CD8-positive, alpha-beta memory T cell (primary cell): ENCODE results near the gene ZCCHC4. TPM values are rescaled to one million over a fixed set of nuclear protein-coding genes. Genes with fewer than 3 reads are reported as not detected.
"Not testable (repeated sequence)": the region's sequence is repeated elsewhere in the genome, so short reads cannot be mapped to it uniquely, and the experiment has no call there.

Source experiments
- CTCF ChIA-PET: fragments of 350-600 bp; sonication (Branson Sonifier 250); formaldehyde crosslinking; loops from one replicate; lab custom pipeline; 2021; ENCODE audit warnings: antibody characterized with exemption; lab: Charles Lee
- POLR2A ChIA-PET: fragments of 350-600 bp; sonication (Branson Sonifier 250); formaldehyde crosslinking; loops from one replicate; lab custom pipeline; 2021; ENCODE audit warnings: antibody characterized with exemption; lab: Charles Lee
- DNase-seq, 5 donors: peaks; one replicate each; pipeline versions ENCODE4 v3.0.0 to v3.0.0-alpha.2; 2020 to 2022; ENCODE audit warnings: mixed read lengths in 1 of 5
- H3K27ac ChIP-seq: one replicate; pipeline ENCODE4 v1.7.0; 2013; ENCODE audit warnings: low read depth, mild to moderate bottlenecking, low read length, moderate library complexity
- H3K27me3 ChIP-seq: 2 replicates; pipeline ENCODE4 v1.7.0; 2013; ENCODE audit warnings: low read length, mild to moderate bottlenecking; ENCODE audit not compliant: insufficient read depth, poor library complexity, severe bottlenecking
- H3K36me3 ChIP-seq: 2 replicates; pipeline ENCODE4 v1.7.0; 2013; ENCODE audit warnings: mild to moderate bottlenecking, low read length, moderate library complexity; ENCODE audit not compliant: insufficient read depth
- H3K4me1 ChIP-seq: 2 replicates; pipeline ENCODE4 v1.7.0; 2013; ENCODE audit warnings: mild to moderate bottlenecking, low read length, moderate library complexity; ENCODE audit not compliant: insufficient read depth
- H3K4me3 ChIP-seq: 2 replicates; pipeline ENCODE4 v1.7.0; 2013; ENCODE audit warnings: mild to moderate bottlenecking, low read length
- H3K9me3 ChIP-seq: 2 replicates; pipeline ENCODE4 v1.7.0; 2013; ENCODE audit warnings: mild to moderate bottlenecking, low read length
- H3K27ac Mint-ChIP-seq, 8 donors: one replicate each; pipeline ENCODE4 v1.8.0; 2020 to 2021; ENCODE audit warnings: mixed read lengths in 8 of 8, mild to moderate bottlenecking in 6 of 8, inconsistent platforms in 3 of 8, moderate library complexity in 3 of 8
- H3K27me3 Mint-ChIP-seq, 2 donors: one replicate each; pipeline ENCODE4 v1.8.0; 2020 to 2021; ENCODE audit warnings: mixed read lengths in 2 of 2, mild to moderate bottlenecking in 1 of 2, moderate library complexity in 1 of 2
- H3K36me3 Mint-ChIP-seq, 3 donors: one replicate each; pipeline ENCODE4 v1.8.0; 2020 to 2021; ENCODE audit warnings: mixed read lengths in 3 of 3, inconsistent platforms in 1 of 3, mild to moderate bottlenecking in 1 of 3
- H3K4me1 Mint-ChIP-seq, 3 donors: one replicate each; pipeline ENCODE4 v1.8.0; 2020 to 2021; ENCODE audit warnings: mixed read lengths in 3 of 3, inconsistent platforms in 1 of 3, mild to moderate bottlenecking in 1 of 3
- H3K4me3 Mint-ChIP-seq, 7 donors: one replicate each; pipeline ENCODE4 v1.8.0; 2020 to 2021; ENCODE audit warnings: mixed read lengths in 7 of 7, mild to moderate bottlenecking in 6 of 7, moderate library complexity in 4 of 7, inconsistent platforms in 2 of 7
- H3K9me3 Mint-ChIP-seq, 5 donors: one replicate each; pipeline ENCODE4 v1.8.0; 2020 to 2022; ENCODE audit warnings: mixed read lengths in 5 of 5, mild to moderate bottlenecking in 3 of 5, moderate library complexity in 2 of 5, inconsistent platforms in 1 of 5
- polyA plus RNA-seq: library from polyadenylated mRNA; unstranded; fragments of 300-500 nt; fragmentation: Illumina TruSeq; gene quantifications from one replicate; pipeline ENCODE4 v1.2.3, GENCODE V29; 2021
- total RNA-seq, 2 experiments: library from RNA; stranded (reverse); gene quantifications; one replicate each; pipeline ENCODE4 v1.2.3, GENCODE V29; 2021

Gene ZCCHC4
- total and polyA plus RNA-seq, 3 experiments from 2014 or later: 11.6 to 15.0 (median 14.1) TPM

GRCh38 chr4:25368315-25368714, 55.7 kb downstream of the ZCCHC4 start:
- Histone ChIP-seq H3K27me3 (no peaks in the 10 kb centered on the region), H3K9me3 (no peaks in the 10 kb centered on the region), H3K4me1 (no peaks in the 10 kb centered on the region), H3K27ac (no peak overlapping the region), H3K4me3 (no peak overlapping the region), H3K36me3 (no peaks in the 10 kb centered on the region)
- peaks cover 0 to 30% (median 6%) of the 10 kb centered on the region in 3 donors for H3K36me3 Mint-ChIP-seq
- ChIA-PET CTCF (interaction anchor here (2.0 to 4.2 kb wide), 5 partner anchors 9 to 388 kb away, joined by 5 to 29 read pairs (median 8); partner anchors contain the start of gene ZCCHC4), POLR2A (no interaction called here)
- H3K27me3 Mint-ChIP-seq: no peaks in the 10 kb centered on the region
- no peak overlapping the region for H3K27ac Mint-ChIP-seq
- no peaks in the 10 kb centered on the region for H3K4me1 Mint-ChIP-seq
- DNase-seq: no peak
- H3K9me3 Mint-ChIP-seq: no peaks in the 10 kb centered on the region
- no peak overlapping the region for H3K4me3 Mint-ChIP-seq

GRCh38 chr4:25370242-25370641, 57.7 kb downstream of the ZCCHC4 start:
- Mint-ChIP-seq H3K9me3 (no peaks in the 10 kb centered on the region), H3K27me3 (no peaks in the 10 kb centered on the region), H3K4me3 (no peak overlapping the region), H3K4me1 (peaks cover 0 to under 1% (median 0%) of the 10 kb centered on the region in 3 donors), H3K36me3 (peaks cover 0 to 18% (median 2%) of the 10 kb centered on the region in 3 donors), H3K27ac (peak overlapping the region in 1 of 8 donors; percentile 34)
- ChIA-PET POLR2A (no interaction called here), CTCF (interaction anchor here (2.2 kb wide), 1 partner anchor 58 kb away, joined by 8 read pairs; the partner anchor contains the start of gene ZCCHC4)
- H3K27ac ChIP-seq: no peak overlapping the region
- no peaks in the 10 kb centered on the region for H3K36me3 ChIP-seq
- H3K9me3 ChIP-seq: no peaks in the 10 kb centered on the region
- H3K4me1 ChIP-seq: no peaks in the 10 kb centered on the region
- H3K4me3 ChIP-seq: no peak overlapping the region
- H3K27me3 ChIP-seq: no peaks in the 10 kb centered on the region
- DNase-seq: no peak

- H3K4me3 ChIP-seq, H3K27ac ChIP-seq, POLR2A ChIA-PET, H3K9me3 ChIP-seq, H3K36me3 ChIP-seq, H3K27me3 ChIP-seq, H3K9me3 Mint-ChIP-seq, DNase-seq, H3K4me1 ChIP-seq, H3K27me3 Mint-ChIP-seq, H3K4me1 Mint-ChIP-seq, H3K4me3 Mint-ChIP-seq: not testable (repeated sequence)
- Mint-ChIP-seq H3K36me3 (peaks cover 0 to 13% (median 1%) of the 10 kb centered on the region in 3 donors), H3K27ac (peak overlapping the region in 1 of 8 donors; percentile 91)
- CTCF ChIA-PET: interaction anchor here (1.3 kb wide), 1 partner anchor 60 kb away, joined by 4 read pairs; the partner anchor contains the start of gene ZCCHC4
Measured at GRCh38 chr4:25372549-25372948, 60.0 kb downstream of the ZCCHC4 start.

- CTCF ChIA-PET: interaction anchor here (0.6 to 1.9 kb wide), 5 partner anchors 10 to 208 kb away, joined by 3 to 12 read pairs (median 3); partner anchors contain the start of gene ZCCHC4
- H3K4me1 ChIP-seq: peaks cover 22% of the 10 kb centered on the region
- H3K27me3 Mint-ChIP-seq: no peaks in the 10 kb centered on the region
- POLR2A ChIA-PET: interaction anchor here (0.6 to 2.2 kb wide), 4 partner anchors 60 to 217 kb away, joined by 3 to 14 read pairs (median 6); partner anchors contain the start of genes PI4K2B, SEPSECS and ZCCHC4
- H3K9me3 ChIP-seq: no peaks in the 10 kb centered on the region
- H3K9me3 Mint-ChIP-seq: no peaks in the 10 kb centered on the region
- peaks cover 0 to 15% (median 2%) of the 10 kb centered on the region in 3 donors for H3K36me3 Mint-ChIP-seq
- no peaks in the 10 kb centered on the region for H3K27me3 ChIP-seq
- no peak within 1 kb of the TSS for H3K4me3 Mint-ChIP-seq
- H3K4me3 ChIP-seq: peak within 1 kb of the TSS; percentile 69
- DNase-seq: peak; percentile 91 to 100 (median 98)
- H3K36me3 ChIP-seq: no peaks in the 10 kb centered on the region
- peak within 1 kb of the TSS; percentile 68 for H3K27ac ChIP-seq
- H3K27ac Mint-ChIP-seq: peak within 1 kb of the TSS; percentile 27 to 93 (median 80)
- H3K4me1 Mint-ChIP-seq: peaks cover 5 to 11% (median 10%) of the 10 kb centered on the region in 3 donors
Measured at GRCh38 chr4:25376754-25377571, 64.4 kb downstream of the ZCCHC4 start, which contains the start of gene ANAPC4. Gene ANAPC4 (plus strand): TSS chr4:25377263. CDS start chr4:25377428, 165 bp downstream.

- Histone ChIP-seq H3K4me1 (peaks cover 22% of the 10 kb centered on the region), H3K9me3 (no peaks in the 10 kb centered on the region), H3K36me3 (no peaks in the 10 kb centered on the region), H3K27me3 (no peaks in the 10 kb centered on the region), H3K4me3 (peak overlapping the region; percentile 69), H3K27ac (peak overlapping the region; percentile 68)
- DNase-seq: no peak
- CTCF ChIA-PET: interaction anchor here (1.2 to 1.9 kb wide), 3 partner anchors 12 to 65 kb away, joined by 3 to 12 read pairs (median 3); partner anchors contain the start of gene ZCCHC4
- Mint-ChIP-seq H3K27me3 (no peaks in the 10 kb centered on the region), H3K9me3 (no peaks in the 10 kb centered on the region), H3K4me3 (no peak overlapping the region), H3K36me3 (peaks cover 0 to 24% (median 8%) of the 10 kb centered on the region in 3 donors), H3K27ac (peak overlapping the region in 5 of 8 donors; percentile 77 to 93 (median 88)), H3K4me1 (peaks cover 5 to 11% (median 10%) of the 10 kb centered on the region in 3 donors)
- POLR2A ChIA-PET: interaction anchor here (1.7 to 2.2 kb wide), 3 partner anchors 65 to 218 kb away, joined by 5 to 14 read pairs (median 6); partner anchors contain the start of genes PI4K2B, SEPSECS and ZCCHC4
Measured at GRCh38 chr4:25377572-25378436, 65.2 kb downstream of the ZCCHC4 start.

- Histone ChIP-seq H3K9me3 (no peaks in the 10 kb centered on the region), H3K36me3 (no peaks in the 10 kb centered on the region), H3K4me3 (peak overlapping the region; percentile 69), H3K4me1 (peaks cover 22% of the 10 kb centered on the region), H3K27ac (no peak overlapping the region), H3K27me3 (no peaks in the 10 kb centered on the region)
- H3K27me3 Mint-ChIP-seq: no peaks in the 10 kb centered on the region
- H3K36me3 Mint-ChIP-seq: peaks cover 0 to 28% (median 11%) of the 10 kb centered on the region in 3 donors
- no peak overlapping the region for H3K4me3 Mint-ChIP-seq
- no peak overlapping the region for H3K27ac Mint-ChIP-seq
- H3K9me3 Mint-ChIP-seq: no peaks in the 10 kb centered on the region
- CTCF ChIA-PET: interaction anchor here (1.2 to 1.8 kb wide), 3 partner anchors 13 to 66 kb away, joined by 3 to 8 read pairs (median 3); partner anchors contain the start of gene ZCCHC4
- DNase-seq: no peak
- POLR2A ChIA-PET: interaction anchor here (2.2 kb wide), 1 partner anchor 66 kb away, joined by 14 read pairs; the partner anchor contains the start of gene ZCCHC4
- H3K4me1 Mint-ChIP-seq: peaks cover 5 to 11% (median 10%) of the 10 kb centered on the region in 3 donors
Measured at GRCh38 chr4:25378437-25378743, 65.8 kb downstream of the ZCCHC4 start.

- Mint-ChIP-seq H3K27ac (no peak overlapping the region), H3K36me3 (peaks cover 0 to 38% (median 17%) of the 10 kb centered on the region in 3 donors), H3K4me1 (peaks cover 11 to 13% (median 11%) of the 10 kb centered on the region in 3 donors), H3K27me3 (no peaks in the 10 kb centered on the region), H3K4me3 (no peak overlapping the region), H3K9me3 (no peaks in the 10 kb centered on the region)
- CTCF ChIA-PET: interaction anchor here (1.2 to 1.8 kb wide), 2 partner anchors 12 to 67 kb away, joined by 6 to 8 read pairs; partner anchors contain the start of gene ZCCHC4
- Histone ChIP-seq H3K9me3 (no peaks in the 10 kb centered on the region), H3K27me3 (no peaks in the 10 kb centered on the region), H3K36me3 (peaks cover 7% of the 10 kb centered on the region), H3K4me3 (no peak overlapping the region), H3K4me1 (peaks cover 22% of the 10 kb centered on the region), H3K27ac (no peak overlapping the region)
- DNase-seq: no peak
- POLR2A ChIA-PET: no interaction called here
Measured at GRCh38 chr4:25379591-25379990, 67.0 kb downstream of the ZCCHC4 start.
